NCI-H446 (cell line): ENCODE data around the gene ELP5.
A peak's percentile ranks its signal among the peaks of the same experiment; 100 is the strongest.
"Not testable (repeated sequence)": the region's sequence is repeated elsewhere in the genome, so short reads cannot be mapped to it uniquely, and the experiment has no call there.

Experiments used
- DNase-seq, 2 experiments: peaks; one replicate each; lab custom pipeline; 2025; lab: John Stamatoyannopoulos, UW

Gene ELP5

GRCh38 chr17:7236808-7237207, 15.2 kb upstream of the ELP5 start:
- DNase-seq = no peak

DNA sequence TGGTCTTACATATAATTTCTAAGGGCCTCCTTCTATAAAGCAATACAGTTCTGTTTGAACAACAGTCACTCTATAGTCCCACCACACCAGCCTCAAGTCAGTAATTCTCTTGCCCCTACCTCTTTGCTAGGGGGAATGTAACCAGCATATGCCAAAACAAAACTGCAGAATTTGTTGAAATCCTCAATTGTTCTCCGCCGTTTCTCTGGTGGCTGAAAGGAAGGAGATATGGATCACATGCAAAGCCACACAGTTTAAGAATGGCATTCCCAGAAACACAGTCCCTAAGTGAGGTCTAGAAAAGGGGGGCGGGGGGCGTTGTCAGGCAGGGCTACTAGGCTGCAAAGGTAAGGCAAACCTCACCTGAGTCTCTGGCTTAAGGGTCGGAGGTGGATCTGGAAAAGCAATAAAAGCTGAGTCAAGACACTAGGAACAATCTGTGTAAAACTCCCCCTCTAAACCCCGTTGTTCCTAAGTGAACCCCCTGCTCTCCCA, 14.7 kb upstream of the ELP5 start:
- no peak for DNase-seq

DNA sequence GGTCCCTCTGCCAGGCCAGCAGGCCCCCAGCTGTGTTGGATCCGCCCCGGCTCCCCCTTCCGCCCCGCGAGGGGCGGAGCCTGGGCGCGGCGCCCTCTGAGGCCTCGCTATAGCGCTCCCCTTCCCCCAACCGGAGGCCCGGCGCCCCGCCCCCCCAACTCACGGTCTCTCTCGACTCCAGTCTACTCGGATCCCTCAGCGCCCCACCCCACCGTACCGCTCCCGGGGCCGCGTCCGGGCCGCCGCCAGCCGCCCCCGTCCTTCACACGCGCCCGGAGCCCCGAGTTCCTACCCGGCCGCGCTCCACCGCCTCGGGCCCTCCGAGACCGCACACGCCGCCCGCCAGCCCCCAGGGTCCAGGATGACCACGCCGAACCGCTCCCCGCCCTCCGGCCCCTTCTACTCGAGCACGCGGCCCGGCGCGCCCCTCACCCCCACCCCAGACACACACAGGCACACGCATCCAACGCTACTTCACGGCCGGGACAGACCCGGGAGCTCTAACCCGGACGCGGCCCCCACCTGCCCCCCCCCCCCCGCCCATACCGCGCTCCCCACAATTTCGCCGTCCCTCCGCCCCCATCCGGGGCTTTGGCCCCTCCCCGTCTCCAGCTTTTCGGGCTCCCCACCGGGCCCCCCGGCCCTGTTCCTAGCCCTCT, 14.1 kb upstream of the ELP5 start:
- peak in 1 of 2 experiments; percentile 55 for DNase-seq

DNA sequence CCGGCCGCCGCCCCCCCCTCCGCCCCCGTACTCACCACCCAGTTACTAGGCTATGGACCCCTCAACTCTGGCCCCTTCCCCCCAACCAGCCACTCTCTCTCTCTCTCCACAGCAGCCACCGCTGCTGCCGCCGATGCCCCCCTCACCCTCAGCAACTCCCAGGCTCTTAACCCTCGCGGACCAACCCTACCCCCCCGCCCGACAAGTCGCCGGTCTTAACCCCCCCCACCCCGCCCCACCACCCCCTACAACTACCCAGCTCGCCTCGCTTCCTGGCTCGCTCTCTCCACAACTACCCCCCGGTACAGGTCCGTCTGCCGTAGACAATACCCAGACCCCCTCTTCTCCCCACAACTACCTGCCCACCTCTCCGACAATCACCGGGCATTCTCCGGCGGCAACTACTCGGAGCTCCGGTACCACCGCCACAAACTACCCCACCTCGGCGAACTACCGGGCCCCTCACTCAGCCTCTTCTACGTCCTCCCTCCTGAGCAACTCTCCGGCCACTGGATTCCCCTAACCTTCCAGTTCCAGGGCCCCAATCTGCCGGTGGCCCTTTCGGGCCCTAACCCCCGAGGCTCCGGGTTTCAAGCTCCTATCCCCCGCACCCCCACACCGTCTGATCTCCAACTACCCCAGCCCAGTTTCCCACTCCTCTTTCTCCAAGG, 13.5 kb upstream of the ELP5 start:
- no peak for DNase-seq

DNA sequence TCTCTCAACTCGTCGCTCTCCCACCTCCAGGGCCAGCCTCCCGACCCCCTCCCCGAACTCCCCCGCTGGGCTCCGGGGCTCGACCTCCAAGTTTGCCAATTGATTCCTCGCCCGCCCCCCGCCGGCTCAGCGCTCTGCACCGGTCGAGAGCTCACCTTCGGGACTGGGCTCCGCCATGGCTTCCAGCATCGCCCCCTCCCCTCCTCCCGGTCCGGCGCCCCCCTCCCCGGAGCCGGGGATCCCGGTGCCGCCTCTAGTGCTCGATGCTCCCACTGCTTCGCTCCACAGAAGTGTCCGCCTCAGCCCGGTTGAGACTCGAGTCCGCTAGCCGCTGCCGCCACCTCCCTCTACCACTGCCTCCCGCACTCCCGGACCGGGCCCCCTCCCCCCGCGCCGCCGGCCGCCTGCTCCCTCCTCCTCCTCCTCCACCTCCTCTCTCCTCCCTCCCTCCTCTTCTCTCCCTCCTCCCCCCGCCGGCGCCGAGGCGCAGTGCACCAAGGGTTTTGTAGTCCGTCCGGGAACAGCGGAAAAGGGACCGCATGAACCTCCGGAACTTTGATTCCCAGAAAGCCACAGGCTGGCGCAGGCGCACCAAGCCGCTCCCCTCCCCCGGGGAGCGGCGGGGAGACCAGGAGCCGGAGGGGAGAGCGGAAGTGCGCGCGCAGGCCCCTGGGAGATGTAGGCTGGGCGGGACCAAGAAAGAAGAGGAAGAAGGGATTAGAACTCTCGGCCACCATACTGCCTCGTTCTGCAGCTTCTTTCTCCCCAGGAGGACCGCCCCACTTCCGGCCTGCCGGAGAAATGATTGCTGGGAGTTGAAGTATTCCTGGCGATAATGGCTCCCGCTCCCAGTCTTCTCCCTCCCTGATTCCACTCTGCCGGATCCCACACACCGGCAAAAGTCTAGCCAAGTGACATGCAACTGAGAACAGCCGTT, 12.7 kb upstream of the ELP5 start, which contains the start of gene PHF23:
Gene PHF23 (minus strand): TSS at position 367 of the 937 bp plus-strand sequence. CDS start 178 bp downstream, at position 189.
- DNase-seq = peak; percentile 96 to 99

DNA sequence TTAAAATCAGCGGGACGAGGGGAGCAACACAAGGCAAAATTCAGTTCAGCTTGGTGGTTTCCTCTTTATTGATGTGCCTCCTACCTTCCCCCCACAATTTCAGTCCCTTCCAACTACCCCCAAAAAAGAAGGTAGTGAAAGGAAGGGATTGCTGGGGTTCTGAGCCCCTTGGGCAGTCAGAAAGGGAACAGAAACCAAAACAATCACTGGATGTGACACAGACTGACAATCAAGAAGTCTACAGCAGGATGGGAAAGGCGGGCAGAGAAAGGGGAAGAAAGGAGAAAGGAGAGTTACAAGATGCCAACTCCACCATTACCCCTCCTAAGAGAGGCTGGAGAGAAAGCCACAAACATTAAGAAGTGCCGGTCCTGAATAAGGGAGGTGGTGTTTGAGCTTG, 11.6 kb upstream of the ELP5 start:
- no peak for DNase-seq

DNA sequence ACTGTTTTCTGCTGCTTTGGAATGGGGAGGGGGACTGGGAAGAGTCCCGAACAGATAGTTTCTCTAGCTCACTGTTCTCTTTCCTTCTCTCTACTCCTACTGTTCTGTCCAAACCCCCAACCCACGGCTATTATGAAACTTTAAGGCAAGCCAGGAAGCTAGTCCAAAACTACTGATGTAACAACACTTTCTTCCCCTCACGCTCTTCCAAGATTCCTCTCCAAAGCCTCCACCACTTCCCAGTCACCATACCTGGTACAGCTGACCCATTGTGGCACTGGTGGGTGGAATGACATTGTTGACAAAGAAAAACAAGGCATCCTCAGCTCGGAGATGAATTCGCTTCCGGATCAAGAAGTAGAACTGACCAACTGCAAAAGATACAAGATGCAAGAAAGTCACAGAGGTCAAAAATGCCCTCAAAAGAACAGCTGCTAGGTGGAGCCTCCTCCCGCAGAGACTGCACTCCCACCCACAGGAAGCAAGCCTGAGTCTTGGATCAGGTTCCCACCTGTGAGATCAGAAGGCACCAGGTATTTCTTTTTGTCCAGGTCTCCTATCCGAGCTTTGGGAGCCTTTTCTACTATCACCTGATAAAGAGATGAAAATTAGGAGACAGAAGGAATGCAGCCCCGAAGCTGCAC, 10.8 kb upstream of the ELP5 start:
- DNase-seq = no peak

DNA sequence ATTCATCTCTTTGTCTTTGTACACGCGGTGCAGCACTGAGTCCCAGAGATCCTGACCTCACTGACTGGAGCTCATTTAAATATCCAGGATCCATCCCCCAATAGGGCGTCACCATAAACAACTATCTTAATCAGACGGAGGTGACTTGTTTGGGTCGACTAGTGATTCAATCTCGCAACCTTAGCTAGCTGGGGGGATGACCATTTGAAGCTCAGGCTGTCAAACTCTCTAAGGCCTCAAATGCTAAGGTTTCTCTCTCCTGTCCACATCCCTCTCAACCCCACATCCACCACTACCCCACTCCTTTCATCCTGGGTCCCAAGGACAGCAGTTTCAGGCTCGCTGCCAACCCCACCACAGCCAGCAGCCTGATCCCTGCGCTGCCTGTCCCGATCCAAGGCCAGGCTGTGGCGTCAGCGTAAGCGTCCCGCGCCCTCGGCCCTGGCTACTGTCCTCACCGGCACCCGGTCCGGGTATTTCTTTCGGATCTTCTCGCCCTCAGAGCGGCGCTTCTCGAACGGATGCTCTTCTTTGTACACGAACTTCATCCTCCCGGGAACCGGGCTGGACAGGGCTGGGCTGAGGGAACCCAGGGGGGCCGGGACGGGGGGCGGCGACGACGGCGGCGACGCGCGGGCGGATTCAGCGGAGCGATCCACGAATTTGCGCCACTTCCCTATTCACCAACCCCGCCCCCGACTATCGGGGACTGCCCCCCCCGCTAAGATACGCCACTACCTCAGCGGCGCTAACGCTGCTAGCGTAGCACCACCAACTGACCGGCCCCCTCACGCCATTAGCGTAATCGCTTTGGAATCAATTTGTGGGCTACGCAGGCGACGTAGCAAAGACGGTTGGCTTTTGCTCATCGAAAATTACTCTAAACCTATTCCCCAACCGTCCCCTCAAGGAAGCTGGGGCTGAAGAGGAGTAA, 10.0 kb upstream of the ELP5 start, which contains the start of gene GABARAP:
Gene GABARAP (minus strand): TSS at position 667 of the 934 bp plus-strand sequence. CDS start 119 bp downstream, at position 548.
- peak; percentile 84 to 91 for DNase-seq

GRCh38 chr17:7242717-7243452, 9.1 kb upstream of the ELP5 start:
- DNase-seq = peak; percentile 85 to 94

DNA sequence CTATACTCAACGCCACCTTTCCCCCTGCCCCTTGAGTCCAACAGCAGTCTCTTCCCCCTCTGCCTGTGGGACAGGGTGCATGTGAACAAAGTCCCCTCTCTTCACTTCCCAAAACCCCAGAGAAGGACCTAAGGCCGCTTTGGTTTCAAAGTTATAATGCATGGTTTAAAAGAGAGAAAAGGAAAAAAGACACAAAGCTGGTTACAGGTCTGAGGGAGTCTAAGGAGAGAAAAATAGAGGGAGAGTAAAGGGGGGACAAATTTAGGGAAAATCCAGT, 8.6 kb upstream of the ELP5 start:
- DNase-seq = no peak

DNA sequence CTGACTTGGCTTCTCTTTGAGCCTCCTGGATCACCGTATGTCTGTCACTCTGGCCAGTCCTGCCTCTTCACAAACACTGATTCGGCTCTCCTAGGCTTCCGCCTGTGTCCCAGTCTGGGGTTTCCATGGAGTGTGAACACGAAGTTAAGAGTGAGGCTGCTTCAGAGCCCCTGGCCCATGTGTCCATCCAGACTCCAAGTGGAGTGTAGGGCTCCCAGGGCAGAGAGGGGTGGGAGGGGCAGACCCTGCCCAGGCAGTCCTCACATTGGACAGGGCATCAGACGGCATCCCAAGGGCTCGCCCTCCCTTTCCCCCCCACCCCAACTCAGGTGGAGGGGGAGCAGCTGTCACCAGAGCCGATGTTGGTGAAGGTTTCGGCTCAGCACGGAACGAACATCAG, 8.2 kb upstream of the ELP5 start:
- not testable (repeated sequence) for DNase-seq

DNA sequence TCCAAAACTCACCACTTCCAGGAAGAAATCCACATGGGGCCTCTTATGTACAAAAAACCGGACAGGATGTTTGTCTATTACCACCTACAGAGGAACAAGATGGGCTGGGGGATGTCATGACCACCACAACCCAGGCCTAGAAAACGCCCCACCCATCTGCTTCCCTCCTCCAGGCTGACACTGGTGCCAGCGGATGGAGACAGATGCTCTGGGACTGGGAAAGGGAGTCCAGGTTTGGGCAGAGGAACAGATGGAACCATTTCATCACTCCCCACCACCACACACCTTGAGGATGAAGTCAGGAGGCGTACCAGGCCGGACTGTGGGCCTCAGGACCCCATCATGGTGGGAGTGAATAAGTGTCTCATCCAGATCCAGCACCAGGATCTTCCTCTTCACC, 5.2 kb upstream of the ELP5 start:
- DNase-seq = no peak

GRCh38 chr17:7248796-7249195, 3.2 kb upstream of the ELP5 start:
- DNase-seq = no peak

DNA sequence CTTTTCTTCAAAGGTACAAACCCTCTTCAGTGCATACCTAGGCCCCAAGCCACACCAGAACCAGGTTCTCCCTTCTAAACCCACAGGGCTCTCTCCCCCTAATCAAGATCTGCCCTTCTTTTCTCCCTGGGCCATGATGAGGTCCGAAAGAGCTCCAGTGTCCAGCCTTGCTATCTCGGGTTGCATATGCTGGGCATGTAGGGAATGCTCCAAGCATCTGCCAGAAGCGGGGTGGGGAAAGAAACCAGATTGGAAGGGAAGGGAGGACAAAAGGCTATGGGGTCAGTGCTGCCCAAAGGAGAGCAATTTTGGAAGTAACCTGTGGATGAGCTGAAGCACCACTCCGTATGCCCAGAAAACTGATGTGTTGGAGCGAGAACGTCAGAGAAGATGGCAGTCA, 2.8 kb upstream of the ELP5 start:
- DNase-seq = no peak

GRCh38 chr17:7249830-7250229, 2.2 kb upstream of the ELP5 start:
- DNase-seq = no peak

DNA sequence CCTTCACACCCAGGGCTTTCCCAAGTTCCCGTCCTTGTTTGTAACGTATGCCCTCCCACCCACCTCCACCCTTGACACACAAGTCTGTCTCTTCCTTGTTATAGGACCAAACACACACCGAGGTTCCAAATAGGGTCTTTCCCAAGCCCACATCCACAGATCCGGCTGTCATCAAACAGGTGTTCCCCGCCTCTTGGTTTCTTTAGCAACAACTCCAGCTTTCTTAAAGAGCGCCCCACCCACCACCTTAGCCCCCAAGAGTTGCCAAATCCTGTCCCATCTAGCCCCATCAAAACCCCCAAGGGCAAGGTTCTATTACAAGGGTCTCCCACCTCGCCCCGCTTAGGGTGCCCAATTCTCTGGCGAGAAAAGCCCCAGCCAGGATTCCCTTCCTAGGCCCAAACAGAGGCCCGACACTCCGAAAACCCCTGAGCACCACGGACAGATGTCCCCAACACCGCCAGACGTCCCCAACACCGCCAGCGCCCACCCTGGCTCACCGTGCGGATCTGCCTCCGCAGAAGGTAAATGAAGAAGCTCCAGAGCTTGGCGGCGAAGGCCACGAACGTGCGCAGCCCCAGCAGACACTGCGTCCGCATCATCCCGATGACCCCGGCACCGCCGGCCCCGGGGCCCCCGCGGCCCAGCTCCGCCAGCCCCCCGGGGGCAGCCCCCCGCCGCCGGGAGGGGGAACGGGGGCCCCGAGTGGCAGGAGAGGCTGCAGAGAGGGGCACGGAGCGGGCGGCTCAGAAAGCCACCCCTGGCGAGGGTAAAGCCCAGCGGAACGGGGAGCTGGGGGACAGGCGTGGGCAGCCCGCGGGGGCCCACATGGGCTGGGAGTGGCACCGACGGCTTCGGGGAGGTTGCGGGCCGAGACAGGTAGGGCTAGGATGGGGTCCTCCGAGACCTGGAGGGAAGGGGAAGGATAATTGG, 1.1 kb upstream of the ELP5 start:
- DNase-seq = no peak

DNA sequence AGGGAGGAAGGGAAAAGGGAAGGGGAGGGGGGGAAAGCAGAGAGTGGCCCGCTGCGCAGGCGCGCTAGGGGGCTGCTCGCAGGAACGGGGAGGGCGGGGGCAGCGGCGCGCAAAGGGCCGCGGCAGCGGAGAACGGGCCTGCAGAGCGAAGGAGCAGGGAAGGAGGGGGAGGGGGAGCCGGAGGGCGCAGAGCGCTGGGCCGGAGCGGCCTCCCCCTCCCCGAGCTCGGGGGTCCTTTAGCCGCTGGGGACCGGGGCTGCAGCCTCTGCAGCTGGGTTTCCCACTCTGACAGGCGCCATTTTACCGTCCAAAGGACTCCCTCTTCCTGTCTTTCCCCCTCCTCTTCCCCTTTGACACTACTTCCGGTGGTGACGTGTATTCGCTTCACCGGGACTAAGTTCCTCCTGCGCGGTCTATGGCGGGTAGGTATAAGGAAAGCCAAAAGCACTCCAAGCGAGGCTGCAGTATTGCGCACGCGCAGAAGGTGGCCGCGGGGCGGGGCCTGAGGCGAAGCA, 297 bp upstream of the ELP5 start, which contains the start of gene CTDNEP1:
Gene CTDNEP1 (minus strand): TSS at position 74 of the 515 bp plus-strand sequence. CDS start 438 bp downstream, outside the sequence.
- DNase-seq = peak; percentile 97 to 99

DNA sequence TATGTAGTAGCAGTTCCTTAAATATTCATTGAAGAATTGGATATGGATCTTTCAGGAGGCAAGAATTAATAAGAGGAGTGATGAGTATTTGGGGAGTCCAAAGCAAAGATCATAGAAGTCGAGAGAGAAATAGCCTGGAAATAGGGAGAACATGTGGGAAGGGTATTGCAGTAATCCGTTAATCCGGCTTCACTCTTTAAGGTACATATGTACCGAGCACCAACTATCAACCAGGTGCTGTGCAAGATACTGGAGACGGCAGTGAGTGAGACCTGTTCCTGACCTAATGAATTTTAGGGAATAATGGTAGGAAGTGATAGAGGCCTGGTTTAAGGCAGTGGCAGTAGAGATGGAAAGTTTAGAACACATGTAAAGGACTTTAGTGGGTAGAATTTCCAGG, 1.1 kb downstream of the ELP5 start:
- no peak for DNase-seq

GRCh38 chr17:7254511-7254910, 2.5 kb downstream of the ELP5 start:
- DNase-seq = no peak
